ENCODE data around the gene TUT4. TPM values are rescaled to one million over a fixed set of nuclear protein-coding genes. Genes with fewer than 3 reads are reported as not detected.

The TUT4 gene
- total and polyA plus RNA-seq, 2 of the 4 experiments (the other 2 are of a cell fraction), result 10.9 to 40.0 TPM

- in situ Hi-C loops (cut with MboI; ENCODE audit: low sequenced_read_pairs), result no loop called here
- 90% methylated on average over 2 of the region's 9 CpGs; no CpG with 5 or more reads in 1 of the 2 experiments for WGBS, 2 experiments (ENCODE audit: extremely low coverage in 2 of 2, insufficient read length in 1 of 2)
Measured at GRCh38 chr1:52423771-52424170, 129.1 kb downstream of the TUT4 start.

More at GRCh38 chr1:52423771-52424170, 129.1 kb downstream of the TUT4 start:
- no TSS peak for BruUV-seq (replicated peaks)
- H3K36me3 ChIP-seq (ENCODE audit: control insufficient read depth, insufficient read depth, low read length), result peaks cover 12% of the 10 kb centered on the region
- H2BK20ac ChIP-seq (ENCODE audit: low read depth, low read length), result no peak overlapping the region
- H3K14ac ChIP-seq (replicated peaks; ENCODE audit: low read depth, low read length), result no peak overlapping the region
- ChIA-PET CTCF (interaction anchor here (0.6 kb wide), 1 partner anchor 56 kb away, joined by 4 read pairs; no protein-coding TSS in a partner anchor), POLR2A (ENCODE audit: unreplicated experiment) (no interaction called here)
- H3K79me1 ChIP-seq (ENCODE audit: low read depth in 1 of 2, low read length in 2 of 2), result peaks cover 3 to 28% of the 10 kb centered on the region in 2 experiments; a peak in 3 of 4 replicates
- H3K4me2 ChIP-seq (ENCODE audit: low read depth, low read length), result no peak overlapping the region
- H4K8ac ChIP-seq (ENCODE audit: low read depth in 2 of 2, low read length in 2 of 2), result no peak overlapping the region
- H3K9me3 ChIP-seq (ENCODE audit: control insufficient read depth, insufficient read depth, low read length), result no peaks in the 10 kb centered on the region
- peak overlapping the region; percentile 45 for H3K23ac ChIP-seq (ENCODE audit: low read depth, low read length)
- no peak overlapping the region for H3K4me3 ChIP-seq (ENCODE audit: insufficient read depth, low read depth, low read length)
- TF ChIP-seq USF2 (IDR thresholded peaks at IDR 0.05; ENCODE audit: low read depth, low read length) (no peak), MAZ (IDR thresholded peaks at IDR 0.05; ENCODE audit: borderline replicate concordance, low read depth, low read length) (no peak), CHD1 (IDR thresholded peaks at IDR 0.05; ENCODE audit: low read depth, low read length) (no peak), POLR2A (IDR thresholded peaks at IDR 0.05; ENCODE audit: low read depth, low read length) (no peak), SMC3 (IDR thresholded peaks at IDR 0.05; ENCODE audit: low read depth, low read length) (no peak), MXI1 (IDR thresholded peaks at IDR 0.05; ENCODE audit: borderline replicate concordance, low read depth, low read length) (no peak), FOS (IDR thresholded peaks at IDR 0.05; ENCODE audit: low read depth, low read length) (no peak), BHLHE40 (IDR thresholded peaks at IDR 0.05; ENCODE audit: low read depth, low read length) (no peak), RCOR1 (IDR thresholded peaks at IDR 0.05; ENCODE audit: insufficient replicate concordance, low read length) (no peak), CEBPB (IDR thresholded peaks at IDR 0.05; ENCODE audit: low read depth, low read length) (no peak), ELK1 (IDR thresholded peaks at IDR 0.05; ENCODE audit: borderline replicate concordance, low read depth, low read length) (no peak), RFX5 (IDR thresholded peaks at IDR 0.05; ENCODE audit: low read depth, low read length) (no peak), MAFK (IDR thresholded peaks at IDR 0.05; ENCODE audit: low read depth, low read length) (no peak), NFE2L2 (IDR thresholded peaks at IDR 0.05; ENCODE audit: low read depth, low read length) (no peak), RAD21 (IDR thresholded peaks at IDR 0.05; ENCODE audit: low read length) (no peak)
- TF ChIP-seq, protein P1, sequence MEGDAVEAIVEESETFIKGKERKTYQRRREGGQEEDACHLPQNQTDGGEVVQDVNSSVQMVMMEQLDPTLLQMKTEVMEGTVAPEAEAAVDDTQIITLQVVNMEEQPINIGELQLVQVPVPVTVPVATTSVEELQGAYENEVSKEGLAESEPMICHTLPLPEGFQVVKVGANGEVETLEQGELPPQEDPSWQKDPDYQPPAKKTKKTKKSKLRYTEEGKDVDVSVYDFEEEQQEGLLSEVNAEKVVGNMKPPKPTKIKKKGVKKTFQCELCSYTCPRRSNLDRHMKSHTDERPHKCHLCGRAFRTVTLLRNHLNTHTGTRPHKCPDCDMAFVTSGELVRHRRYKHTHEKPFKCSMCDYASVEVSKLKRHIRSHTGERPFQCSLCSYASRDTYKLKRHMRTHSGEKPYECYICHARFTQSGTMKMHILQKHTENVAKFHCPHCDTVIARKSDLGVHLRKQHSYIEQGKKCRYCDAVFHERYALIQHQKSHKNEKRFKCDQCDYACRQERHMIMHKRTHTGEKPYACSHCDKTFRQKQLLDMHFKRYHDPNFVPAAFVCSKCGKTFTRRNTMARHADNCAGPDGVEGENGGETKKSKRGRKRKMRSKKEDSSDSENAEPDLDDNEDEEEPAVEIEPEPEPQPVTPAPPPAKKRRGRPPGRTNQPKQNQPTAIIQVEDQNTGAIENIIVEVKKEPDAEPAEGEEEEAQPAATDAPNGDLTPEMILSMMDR (conservative IDR thresholded peaks at IDR 0.05; ENCODE audit: low read depth, low read length), result no peak
- no peak for ATAC-seq (ENCODE audit: low read depth)
- no peak overlapping the region for H2AFZ ChIP-seq (replicated peaks; ENCODE audit: low read length, poor library complexity)
- no peak overlapping the region for H3K9ac ChIP-seq (ENCODE audit: low read depth, low read length)
- H3K27ac ChIP-seq (ENCODE audit: insufficient read depth, low read length), result no peak overlapping the region
- intact Hi-C loops (cut with micrococcal nuclease) (no loop called here), dilution Hi-C loops (cut with HindIII; ENCODE audit: low sequenced_read_pairs, unreplicated experiment) (no loop called here)
- H3K9me1 ChIP-seq (ENCODE audit: insufficient read depth, low read length), result peaks cover 12% of the 10 kb centered on the region
- peaks cover 16% of the 10 kb centered on the region for H3K4me1 ChIP-seq (ENCODE audit: control insufficient read depth, insufficient read depth, low read length)
- H2BK120ac ChIP-seq (ENCODE audit: low read depth, low read length), result no peak overlapping the region
- H2AK9ac ChIP-seq (replicated peaks; ENCODE audit: low read depth, low read length, poor library complexity), result no peak overlapping the region
- H4K91ac ChIP-seq (ENCODE audit: insufficient read depth, low read depth, low read length), result no peak overlapping the region
- 0 out of 2 replicates have a peak overlapping the region, but pooled peaks have one; percentile 20 for H3K4ac ChIP-seq (ENCODE audit: low read depth, low read length)
- no peak for DNase-seq
- H3K56ac ChIP-seq (ENCODE audit: extremely low read depth, insufficient read depth, low read length), result no peak overlapping the region
- H2BK5ac ChIP-seq (ENCODE audit: low read depth, low read length, poor library complexity, severe bottlenecking), result no peak overlapping the region
- H4K20me1 ChIP-seq (ENCODE audit: insufficient read depth, low read length), result peaks cover 10% of the 10 kb centered on the region; the same call in 1 of the 2 replicates
- H2BK15ac ChIP-seq (ENCODE audit: low read depth, low read length), result peak overlapping the region; percentile 34; the same call in 1 of the 3 replicates
- peak overlapping the region; percentile 20 for H2AK5ac ChIP-seq (ENCODE audit: low read depth, low read length)
- H3K27me3 ChIP-seq (ENCODE audit: control insufficient read depth, insufficient read depth, low read length), result no peaks in the 10 kb centered on the region
- no peak overlapping the region for H4K5ac ChIP-seq (ENCODE audit: low read depth, low read length)
- H3K18ac ChIP-seq (ENCODE audit: low read depth, low read length), result no peak overlapping the region
